K562 (cell line): Measurements from ENCODE around the gene AGRP. TPM values are rescaled to one million over a fixed set of nuclear protein-coding genes. Genes with fewer than 3 reads are reported as not detected.

Experiments
- ATAC-seq: fragments of 200-7000 bp; cut with Tn5 transposase; 3 replicates; pipeline ENCODE4 v1.9.1; 2020; ENCODE audit warnings: moderate library complexity
- BruUV-seq: library from RNA; stranded (reverse); fragments of 400-500 nt; replicated peaks from 2 replicates; lab custom pipeline; 2021; lab: Mats Ljungman, UMichigan
- CTCF ChIA-PET: fragments of 300-600 bp; formaldehyde crosslinking; extraction: SDS; loops from one replicate; lab custom pipeline; 2021; ENCODE audit warnings: low intra/inter-chr PET ratio; lab: Yijun Ruan, JAX
- POLR2A ChIA-PET: fragments of 300-600, 350-650 bp; sonication (Branson Sonifier 250); formaldehyde crosslinking; extraction: SDS; loops from one replicate; lab custom pipeline; 2021; ENCODE audit warnings: antibody characterized with exemption, inconsistent platforms; lab: Yijun Ruan, JAX
- DNase-seq, 4 experiments: peaks; one replicate each; pipeline versions ENCODE4 v3.0.0 to v3.0.0-alpha.2; 2011 to 2018; ENCODE audit warnings: low spot score in 3 of 4, mixed read lengths in 3 of 4; ENCODE audit errors: extremely low read depth in 1 of 4
- FAIRE-seq: peaks from 2 replicates; lab custom pipeline; 2011; peaks lifted over from hg19 to GRCh38; lab: Jason Lieb, UNC
- H2AFZ ChIP-seq: 2 replicates; pipeline ENCODE4 v1.6.0; 2011; ENCODE audit warnings: low read depth, low read length, control low read depth, inconsistent platforms
- H3K27ac ChIP-seq: fragments of 200-600 bp; 3 replicates; pipeline ENCODE4 v1.8.0; 2011; ENCODE audit warnings: low read depth, mild to moderate bottlenecking, control low read depth, inconsistent platforms, low read length, moderate library complexity, mixed read lengths; ENCODE audit errors: extremely low read depth
- H3K27me3 ChIP-seq, 2 experiments: fragments of 300-600 bp in 1 of 2; 2 replicates in 1 of 2; 3 replicates in 1 of 2; pipeline versions ENCODE4 v1.6.0 to v1.8.0; 2011; ENCODE audit warnings: inconsistent platforms in 2 of 2, low read length in 2 of 2, mild to moderate bottlenecking in 1 of 2, mixed read lengths in 1 of 2, moderate library complexity in 1 of 2; ENCODE audit not compliant: control insufficient read depth in 2 of 2, insufficient read depth in 2 of 2
- H3K36me3 ChIP-seq: fragments of 300-600 bp; 3 replicates; pipeline ENCODE4 v1.8.0; 2011; ENCODE audit warnings: mild to moderate bottlenecking, low read length, inconsistent platforms; ENCODE audit not compliant: control insufficient read depth, insufficient read depth
- H3K4me1 ChIP-seq, 2 experiments: fragments of 200-600 bp in 1 of 2; replicated peaks in 1 of 2; 2 replicates in 1 of 2; 3 replicates in 1 of 2; pipeline versions ENCODE4 v1.5.1 to v1.8.0; 2011; ENCODE audit warnings: inconsistent platforms in 2 of 2, low read length in 2 of 2, mild to moderate bottlenecking in 1 of 2, mixed read lengths in 1 of 2, moderate library complexity in 1 of 2; ENCODE audit not compliant: control insufficient read depth in 2 of 2, insufficient read depth in 2 of 2
- H3K4me2 ChIP-seq: 2 replicates; pipeline ENCODE4 v1.6.1; 2011; ENCODE audit warnings: low read length, control low read depth, inconsistent platforms, mixed read lengths; ENCODE audit not compliant: insufficient read depth
- H3K4me3 ChIP-seq: fragments of 200-600 bp; sonication (generic), shearing (Covaris generic); 2 replicates; pipeline ENCODE4 v1.5.1; 2016; ENCODE audit warnings: control low read depth, inconsistent platforms
- H3K79me2 ChIP-seq: fragments of 200-600 bp; 3 replicates; pipeline ENCODE4 v1.8.0; 2011; ENCODE audit warnings: low read length, inconsistent platforms; ENCODE audit not compliant: control insufficient read depth, insufficient read depth
- H3K9ac ChIP-seq, 2 experiments: 2 replicates each; pipeline versions ENCODE4 v1.6.0 to v1.6.1; 2011; ENCODE audit warnings: low read depth in 2 of 2, low read length in 2 of 2, control low read depth in 1 of 2, inconsistent platforms in 1 of 2, mild to moderate bottlenecking in 1 of 2, mixed read lengths in 1 of 2; ENCODE audit not compliant: insufficient read depth in 1 of 2
- H3K9me1 ChIP-seq: one replicate; pipeline ENCODE4 v1.6.0; 2011; ENCODE audit warnings: inconsistent platforms, mild to moderate bottlenecking, low read length, moderate library complexity; ENCODE audit not compliant: control insufficient read depth, insufficient read depth
- H3K9me3 ChIP-seq: replicated peaks from 2 replicates; pipeline ENCODE4 v1.5.1; 2011; ENCODE audit warnings: low read depth, low read length, inconsistent platforms; ENCODE audit not compliant: control insufficient read depth, insufficient read depth
- H4K20me1 ChIP-seq: replicated peaks from 2 replicates; pipeline ENCODE4 v1.6.1; 2011; ENCODE audit warnings: low read length, inconsistent platforms, mixed read lengths; ENCODE audit not compliant: control insufficient read depth, insufficient read depth
- BCOR ChIP-seq: fragments of 450-650 bp; IDR thresholded peaks from 2 replicates; pipeline ENCODE4 v1.6.1; 2016
- COPS2 ChIP-seq: fragments of 450-650 bp; conservative IDR thresholded peaks from 2 replicates; pipeline ENCODE4 v1.6.1; 2016; ENCODE audit warnings: mild to moderate bottlenecking, moderate library complexity
- CTBP1 ChIP-seq: fragments of 450-650 bp; IDR thresholded peaks from 2 replicates; pipeline ENCODE4 v1.6.1; 2016; ENCODE audit warnings: borderline replicate concordance
- DMBX1 ChIP-seq: fragments of 250-450 bp; sonication (Bioruptor Pico); IDR thresholded peaks from 2 replicates; pipeline ENCODE4 v1.8.0; 2022; ENCODE audit warnings: inconsistent platforms, mild to moderate bottlenecking, moderate library complexity, borderline replicate concordance
- E2F8 ChIP-seq: fragments of 450-650 bp; IDR thresholded peaks from 2 replicates; pipeline ENCODE4 v1.7.1; 2018; ENCODE audit warnings: mild to moderate bottlenecking, low read depth; ENCODE audit not compliant: partially characterized antibody
- FOXJ2 ChIP-seq: fragments of 200-800 bp; sonication (Bioruptor generic); IDR thresholded peaks from 2 replicates; pipeline ENCODE4 v1.6.1; 2016; ENCODE audit warnings: missing genetic modification characterization, missing compliant biosample characterization
- RBBP5 ChIP-seq: fragments of 200-600 bp; sonication (generic); IDR thresholded peaks from 2 replicates; pipeline ENCODE4 v1.6.1; 2012; ENCODE audit warnings: borderline replicate concordance, mild to moderate bottlenecking, low read length, control low read depth, inconsistent platforms; ENCODE audit not compliant: insufficient read depth, poor library complexity, severe bottlenecking
- RCOR1 ChIP-seq, 2 experiments: IDR thresholded peaks; 2 replicates each; pipeline ENCODE4 v1.6.1; 2012; ENCODE audit warnings: low read depth in 2 of 2, low read length in 2 of 2, borderline replicate concordance in 1 of 2, improper control_type of control experiment in 1 of 2
- RUNX1 ChIP-seq: sonication (generic); IDR thresholded peaks from 2 replicates; pipeline ENCODE4 v1.6.1; 2016; ENCODE audit warnings: antibody characterized with exemption, low read depth
- SMARCB1 ChIP-seq: IDR thresholded peaks from 2 replicates; pipeline ENCODE4 v1.6.1; 2011; ENCODE audit warnings: improper control_type of control experiment, low read depth; ENCODE audit not compliant: insufficient read length
- SRF ChIP-seq, 2 experiments: fragments of 250-450, 450-650 bp in 1 of 2; sonication (Bioruptor Pico) in 1 of 2; sonication (generic) in 1 of 2; formaldehyde crosslinking; IDR thresholded peaks; 2 replicates each; pipeline versions ENCODE4 v1.5.0 to v1.5.1; 2020 to 2022; ENCODE audit warnings: mild to moderate bottlenecking in 1 of 2, missing genetic modification reagents in 1 of 2
- TAF7 ChIP-seq: fragments of 450-650 bp; IDR thresholded peaks from 2 replicates; pipeline ENCODE4 v1.6.1; 2016; ENCODE audit warnings: missing genetic modification characterization, missing compliant biosample characterization
- TEAD1 ChIP-seq, 2 experiments: fragments of 450-650 bp in 1 of 2; sonication (generic) in 1 of 2; formaldehyde crosslinking; IDR thresholded peaks; 2 replicates each; pipeline versions ENCODE4 v1.4.0 to v1.8.0; 2020 to 2022; ENCODE audit warnings: mild to moderate bottlenecking in 2 of 2, missing genetic modification reagents in 1 of 2
- XRCC5 ChIP-seq: fragments of 200-400 bp; formaldehyde crosslinking; IDR thresholded peaks from 2 replicates; pipeline ENCODE4 v1.6.1; 2017; ENCODE audit warnings: low read depth, mild to moderate bottlenecking, low read length
- YY1 ChIP-seq, 3 experiments: IDR thresholded peaks; 2 replicates each; pipeline ENCODE4 v1.6.1; 2011; ENCODE audit warnings: low read length in 2 of 3, mild to moderate bottlenecking in 2 of 3, moderate library complexity in 2 of 3, borderline replicate concordance in 1 of 3, control low read depth in 1 of 3, low read depth in 1 of 3; ENCODE audit not compliant: insufficient read depth in 3 of 3, insufficient replicate concordance in 2 of 3, control insufficient read depth in 1 of 3, insufficient read length in 1 of 3; ENCODE audit errors: extremely low read depth in 1 of 3
- ZEB2 ChIP-seq: fragments of 450-650 bp; IDR thresholded peaks from 2 replicates; pipeline ENCODE4 v1.6.1; 2016
- ZNF316 ChIP-seq: fragments of 450-650 bp; IDR thresholded peaks from 2 replicates; pipeline ENCODE4 v1.6.1; 2016
- WGBS: fragments of 100-300 bp; shearing (Covaris generic); methylation state at CpG from one replicate; pipeline ENCODE4 v1.1.6; 2016; ENCODE audit warnings: low coverage, mixed read lengths; ENCODE audit not compliant: insufficient coverage; ENCODE audit errors: missing lambda C conversion rate; 5-methylcytosine and 5-hydroxymethylcytosine counted together
- in situ Hi-C: fragments of 300-500 bp; cut with MboI; formaldehyde crosslinking; loops from 4 replicates; pipeline ENCODE4 v1.15.0; 2018; ENCODE audit warnings: inconsistent platforms, mixed read lengths
- intact Hi-C: fragments of 100-400 bp; cut with micrococcal nuclease; formaldehyde crosslinking; loops from 2 replicates; pipeline ENCODE4 v1.14.2; 2022
- polyA plus RNA-seq, 8 experiments: library from polyadenylated mRNA; depleted of rRNA in 4 of 8; stranded (reverse) in 5 of 8; unstranded in 3 of 8; fragments of >200 nt; fragmentation: Nextera tagmentation in 2 of 8; fragmentation: Illumina TruSeq in 1 of 8; extraction: Ambion mirVana in 2 of 8; extraction: Trizol in 1 of 8; gene quantifications; 2 replicates each; pipeline versions ENCODE4 v1.2.1 to v1.2.3, GENCODE V29; 2011 to 2014; ENCODE audit warnings: inconsistent platforms in 1 of 8, missing spikeins in 1 of 8
- total RNA-seq, 7 experiments: library from RNA; depleted of rRNA in 6 of 7; stranded (reverse); fragments of >200 nt in 6 of 7; fragmentation: Illumina TruSeq in 2 of 7; extraction: Trizol in 2 of 7; gene quantifications; 2 replicates each; pipeline versions ENCODE4 v1.2.1 to v1.2.3, GENCODE V29; 2011 to 2021; ENCODE audit warnings: low replicate concordance in 1 of 7

The AGRP gene
- total and polyA plus RNA-seq, 9 of the 15 experiments (the other 6 are each of a cell fraction or from before 2014, with no cell fraction given) = not detected

GRCh38 chr16:67521095-67521804 lies 37.9 kb upstream of the AGRP start:
- Histone ChIP-seq H3K79me2 (no peaks in the 10 kb centered on the region), H3K9ac (peak overlapping the region; percentile 74 to 87), H3K4me1 (peaks cover 7 to 21% of the 10 kb centered on the region in 2 experiments), H3K9me1 (no peaks in the 10 kb centered on the region), H3K9me3 (no peaks in the 10 kb centered on the region), H3K27ac (peak overlapping the region; percentile 76), H3K4me3 (peak overlapping the region; percentile 45), H3K4me2 (peak overlapping the region; percentile 97), H3K36me3 (no peaks in the 10 kb centered on the region), H2AFZ (peak overlapping the region; percentile 97), H4K20me1 (no peaks in the 10 kb centered on the region), H3K27me3 (no peaks in the 10 kb centered on the region)
- 1% methylated on average over 22 of the region's 25 CpGs for WGBS
- CTCF ChIA-PET = interaction anchor here (0.6 to 2.5 kb wide), 19 partner anchors 15 to 708 kb away, joined by 3 to 50 read pairs (median 3); partner anchors contain the start of genes AGRP, C16orf86, CARMIL2 and CTCF
- BruUV-seq = no TSS peak
- ATAC-seq (peak; percentile 97), DNase-seq (peak; percentile 91 to 97 (median 92)), FAIRE-seq (peak; percentile 99)
- intact Hi-C loops (loop anchor here (1.0 to 10.0 kb wide), 4 partner anchors 42 to 414 kb away; partner anchors contain the start of genes CTCF, CTRL and PSMB10), in situ Hi-C loops (loop anchor here (10.0 kb wide), 2 partner anchors 404 to 724 kb away; partner anchors contain the start of gene PLA2G15)
- POLR2A ChIA-PET = interaction anchor here (0.5 to 1.6 kb wide), 8 partner anchors 9 to 668 kb away, joined by 3 to 9 read pairs (median 3); partner anchors contain the start of gene HSD11B2
- TF ChIP-seq RBBP5 = no peak
- no peak for TF ChIP-seq COPS2
- TF ChIP-seq RCOR1 (IDR thresholded peaks at IDR 0.05; ENCODE audit: borderline replicate concordance in 1 of 2, low read depth in 2 of 2, low read length in 2 of 2) = peak in 1 of 2 experiments; percentile 78; a peak in 2 of 4 replicates
- peak in 1 of 2 experiments; percentile 59; a peak in 1 of 4 replicates for TF ChIP-seq SRF (CRISPR knock-in tag; IDR thresholded peaks at IDR 0.05)
- peak; percentile 59; the same call in 1 of the 2 replicates for TF ChIP-seq BCOR
- TF ChIP-seq ZNF316 = peak; percentile 74
- TF ChIP-seq TEAD1 (CRISPR knock-in tag; IDR thresholded peaks at IDR 0.05) = peak; percentile 32 to 79; a peak in 1 of 4 replicates
- 0 out of 2 replicates have a peak, but pooled peaks have one; percentile 18 for TF ChIP-seq FOXJ2 (tag)
- peak; percentile 54 for TF ChIP-seq E2F8
- TF ChIP-seq RUNX1 = peak; percentile 16; the same call in 1 of the 2 replicates
- TF ChIP-seq CTBP1 = peak; percentile 80; the same call in 1 of the 2 replicates
- TF ChIP-seq XRCC5 = peak; percentile 79; the same call in 1 of the 2 replicates
- TF ChIP-seq YY1 (IDR thresholded peaks at IDR 0.05; ENCODE audit: borderline replicate concordance in 1 of 3, control insufficient read depth in 1 of 3, extremely low read depth in 1 of 3, insufficient read depth in 3 of 3, insufficient read length in 1 of 3, insufficient replicate concordance in 2 of 3, low read depth in 1 of 3, low read length in 2 of 3) = peak in 2 of 3 experiments; percentile 42 to 54
- no peak for TF ChIP-seq ZEB2
- 0 out of 2 replicates have a peak, but pooled peaks have one; percentile 18 for TF ChIP-seq DMBX1
- TF ChIP-seq TAF7 (tag) = peak; percentile 38; the same call in 1 of the 2 replicates
- no peak for TF ChIP-seq SMARCB1
